ENCODE results near the gene PTP4A1. TPM values are rescaled to one million over a fixed set of nuclear protein-coding genes. Genes with fewer than 3 reads are reported as not detected.

PTP4A1 gene
- total and polyA plus RNA-seq, 2 of the 13 experiments (the other 11 are each of a cell fraction or from before 2014, with no cell fraction given): 141 to 376 TPM

GRCh38 chr6:63573899-63574553 is 1.7 kb downstream of the PTP4A1 start (continued):
- TF ChIP-seq, protein P1, sequence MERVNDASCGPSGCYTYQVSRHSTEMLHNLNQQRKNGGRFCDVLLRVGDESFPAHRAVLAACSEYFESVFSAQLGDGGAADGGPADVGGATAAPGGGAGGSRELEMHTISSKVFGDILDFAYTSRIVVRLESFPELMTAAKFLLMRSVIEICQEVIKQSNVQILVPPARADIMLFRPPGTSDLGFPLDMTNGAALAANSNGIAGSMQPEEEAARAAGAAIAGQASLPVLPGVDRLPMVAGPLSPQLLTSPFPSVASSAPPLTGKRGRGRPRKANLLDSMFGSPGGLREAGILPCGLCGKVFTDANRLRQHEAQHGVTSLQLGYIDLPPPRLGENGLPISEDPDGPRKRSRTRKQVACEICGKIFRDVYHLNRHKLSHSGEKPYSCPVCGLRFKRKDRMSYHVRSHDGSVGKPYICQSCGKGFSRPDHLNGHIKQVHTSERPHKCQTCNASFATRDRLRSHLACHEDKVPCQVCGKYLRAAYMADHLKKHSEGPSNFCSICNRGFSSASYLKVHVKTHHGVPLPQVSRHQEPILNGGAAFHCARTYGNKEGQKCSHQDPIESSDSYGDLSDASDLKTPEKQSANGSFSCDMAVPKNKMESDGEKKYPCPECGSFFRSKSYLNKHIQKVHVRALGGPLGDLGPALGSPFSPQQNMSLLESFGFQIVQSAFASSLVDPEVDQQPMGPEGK (CRISPR knock-in tag; IDR thresholded peaks at IDR 0.05): no peak
- TF ChIP-seq NR2F1 (CRISPR knock-in tag; IDR thresholded peaks at IDR 0.05) (0 out of 4 replicates have a peak, but pooled peaks of 1 of the 2 experiments have one; percentile 39), ZNF274 (CRISPR knock-in tag; IDR thresholded peaks at IDR 0.05) (no peak), NR3C1 (CRISPR knock-in tag; IDR thresholded peaks at IDR 0.05) (no peak), NFYC (CRISPR knock-in tag; IDR thresholded peaks at IDR 0.05) (no peak), ZBED4 (CRISPR knock-in tag; IDR thresholded peaks at IDR 0.05; ENCODE audit: borderline replicate concordance) (no peak), DR1 (CRISPR knock-in tag; IDR thresholded peaks at IDR 0.05) (no peak), REL (CRISPR knock-in tag; conservative IDR thresholded peaks at IDR 0.05) (no peak), HNRNPLL (IDR thresholded peaks at IDR 0.05; ENCODE audit: low read depth, low read length, poor library complexity, severe bottlenecking) (no peak), SSRP1 (CRISPR knock-in tag; IDR thresholded peaks at IDR 0.05) (peak; percentile 88), MED13 (CRISPR knock-in tag; IDR thresholded peaks at IDR 0.05) (no peak), ZNF563 (CRISPR knock-in tag; IDR thresholded peaks at IDR 0.05) (no peak), ARNTL (CRISPR knock-in tag; IDR thresholded peaks at IDR 0.05) (no peak), GABPA (IDR thresholded peaks at IDR 0.05; ENCODE audit: low read depth, low read length) (no peak), GABPA (CRISPR knock-in tag; IDR thresholded peaks at IDR 0.05; ENCODE audit: low read depth) (no peak; the same call in 1 of the 2 replicates), MAFK (conservative IDR thresholded peaks at IDR 0.05 in 1 of 2, IDR thresholded peaks at IDR 0.05 in 1 of 2; ENCODE audit: low read length in 2 of 2) (no peak), TEAD3 (CRISPR knock-in tag; optimal IDR thresholded peaks at IDR 0.05; ENCODE audit: borderline replicate concordance) (peak; percentile 44), NR1H2 (CRISPR knock-in tag; IDR thresholded peaks at IDR 0.05; ENCODE audit: borderline replicate concordance, low read depth) (no peak), LRRFIP1 (CRISPR knock-in tag; conservative IDR thresholded peaks at IDR 0.05) (no peak), SP1 (IDR thresholded peaks at IDR 0.05) (no peak), SP1 (CRISPR knock-in tag; IDR thresholded peaks at IDR 0.05) (peak; percentile 37; the same call in 1 of the 2 replicates)
- TF ChIP-seq, protein P2, sequence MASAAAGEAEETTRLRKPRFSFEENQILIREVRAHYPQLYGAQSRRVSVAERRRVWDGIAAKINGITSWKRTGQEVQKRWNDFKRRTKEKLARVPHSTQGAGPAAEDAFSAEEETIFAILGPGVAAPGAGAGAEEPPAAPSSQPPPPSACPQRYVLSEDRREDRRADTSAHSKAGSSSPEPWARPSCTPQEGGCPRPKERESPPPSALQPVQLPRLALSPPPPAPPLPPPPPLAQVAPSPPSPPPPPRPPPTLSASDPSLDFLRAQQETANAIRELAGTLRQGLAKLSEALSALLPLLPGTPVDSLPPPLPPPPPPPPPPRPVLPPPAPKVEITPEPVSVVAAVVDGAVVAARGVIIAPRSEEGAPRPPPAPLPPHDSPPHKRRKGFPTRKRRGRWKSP (CRISPR knock-in tag; IDR thresholded peaks at IDR 0.05): no peak
